Putamen (tissue), 1 donor: ENCODE data around the gene FBXW8.

Experiments
- DNase-seq: peaks from one replicate; pipeline ENCODE4 v3.0.0-alpha.2; 2016; ENCODE audit warnings: low spot score

FBXW8 gene

DNA sequence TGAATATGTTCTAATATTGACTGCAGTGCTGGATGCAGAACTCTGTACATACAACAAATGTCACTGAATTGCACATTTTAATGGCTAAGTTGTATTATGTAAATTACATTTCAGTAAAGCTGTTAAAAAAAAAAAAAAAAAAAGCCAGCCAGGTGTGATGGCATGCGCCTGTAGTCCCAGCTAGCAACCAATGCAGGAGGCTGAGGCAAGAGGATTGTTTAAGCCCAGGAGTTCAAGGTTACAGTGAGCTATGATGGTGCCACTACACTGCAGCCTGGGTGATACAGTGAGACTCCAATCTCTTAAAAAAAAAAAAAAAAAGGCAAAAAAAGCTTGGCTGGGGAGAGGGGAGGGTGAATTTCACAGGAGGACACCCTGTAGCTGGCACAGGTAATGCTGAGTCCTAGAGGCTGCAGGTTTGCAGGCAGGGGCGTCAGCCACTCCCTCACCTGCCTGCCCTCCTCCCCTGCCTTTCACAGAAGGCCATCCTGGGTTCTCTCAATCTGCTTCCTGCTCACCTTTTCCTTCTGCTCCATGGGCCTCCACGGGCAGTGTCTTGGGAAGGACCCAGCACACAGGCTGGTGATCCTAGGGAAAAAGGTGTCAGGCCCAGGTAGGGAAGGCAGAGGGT lies 147.8 kb downstream of the FBXW8 start:
- DNase-seq: no peak

- DNase-seq: no peak
These were observed 148.4 kb downstream of the FBXW8 start for GRCh38 chr12:117059156-117059555.

GRCh38 chr12:117060246-117060928 lies 149.6 kb downstream of the FBXW8 start:
- DNase-seq: no peak

- no peak for DNase-seq
These were observed 150.2 kb downstream of the FBXW8 start for GRCh38 chr12:117060929-117061305.

- no peak for DNase-seq
These were observed 150.9 kb downstream of the FBXW8 start for GRCh38 chr12:117061555-117062079.

DNA sequence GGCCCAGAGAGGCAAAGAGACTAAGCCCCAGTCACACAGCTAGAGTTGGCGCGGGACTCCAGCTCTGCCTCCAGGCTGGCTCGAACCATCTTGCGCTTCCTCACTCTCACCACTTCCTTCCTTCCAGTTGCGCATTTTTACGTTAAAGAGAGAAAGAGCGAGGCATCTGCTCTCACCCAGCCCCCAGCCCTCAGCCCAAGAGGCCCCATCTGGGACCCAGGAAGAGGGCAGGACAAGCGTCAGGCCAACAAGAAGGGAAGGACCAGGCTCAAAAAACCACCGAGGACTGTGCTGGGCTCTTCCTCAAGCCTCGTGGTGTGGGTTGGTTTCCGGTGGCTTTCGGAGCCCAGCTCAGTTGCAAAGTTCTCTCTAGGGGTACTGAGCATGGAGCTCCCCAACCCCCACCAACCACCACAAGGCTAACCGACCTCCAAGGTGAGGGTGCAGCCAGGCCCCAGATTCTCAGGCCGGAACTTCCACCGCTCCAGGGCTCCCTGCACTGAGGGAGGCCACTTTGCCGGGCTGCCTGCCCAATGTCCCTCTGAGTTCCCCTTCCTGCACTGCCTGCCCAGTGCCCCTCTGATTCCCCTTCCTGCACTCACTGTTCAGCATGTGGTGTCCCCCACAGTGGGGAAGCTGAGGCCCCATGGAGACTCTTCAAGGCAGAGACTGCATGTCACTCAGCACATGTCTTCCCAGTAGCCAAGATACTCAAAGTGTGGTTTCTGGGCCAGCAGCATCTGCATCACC lies 152.6 kb downstream of the FBXW8 start:
- DNase-seq: peak; percentile 37

DNA sequence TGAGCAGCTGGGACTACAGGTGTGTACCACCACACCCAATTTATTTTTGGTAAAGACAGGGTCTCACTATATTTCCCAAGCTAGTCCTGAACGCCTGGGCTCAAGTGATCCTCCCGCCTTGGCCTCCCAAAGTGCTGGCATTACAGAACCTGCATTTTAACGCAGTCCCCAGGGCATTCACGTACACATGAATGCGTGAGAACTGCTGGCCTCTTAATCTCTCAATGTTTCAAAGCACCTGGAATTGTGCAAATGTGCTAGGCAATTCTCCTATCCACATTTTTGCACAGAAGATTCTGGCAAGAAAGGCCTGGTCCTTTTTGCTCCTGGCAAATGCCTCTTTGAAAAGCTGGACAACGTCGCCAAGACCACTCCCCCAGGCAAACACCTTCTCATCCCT lies 153.3 kb downstream of the FBXW8 start:
- DNase-seq: no peak

- no peak for DNase-seq
These were observed 153.8 kb downstream of the FBXW8 start for GRCh38 chr12:117064596-117064995.

GRCh38 chr12:117067016-117067415 lies 156.3 kb downstream of the FBXW8 start:
- no peak for DNase-seq

GRCh38 chr12:117067638-117068037 lies 156.9 kb downstream of the FBXW8 start:
- no peak for DNase-seq

- no peak for DNase-seq
These were observed 157.7 kb downstream of the FBXW8 start for GRCh38 chr12:117068492-117068891.

GRCh38 chr12:117069101-117069797 lies 158.5 kb downstream of the FBXW8 start:
- DNase-seq: no peak

DNA sequence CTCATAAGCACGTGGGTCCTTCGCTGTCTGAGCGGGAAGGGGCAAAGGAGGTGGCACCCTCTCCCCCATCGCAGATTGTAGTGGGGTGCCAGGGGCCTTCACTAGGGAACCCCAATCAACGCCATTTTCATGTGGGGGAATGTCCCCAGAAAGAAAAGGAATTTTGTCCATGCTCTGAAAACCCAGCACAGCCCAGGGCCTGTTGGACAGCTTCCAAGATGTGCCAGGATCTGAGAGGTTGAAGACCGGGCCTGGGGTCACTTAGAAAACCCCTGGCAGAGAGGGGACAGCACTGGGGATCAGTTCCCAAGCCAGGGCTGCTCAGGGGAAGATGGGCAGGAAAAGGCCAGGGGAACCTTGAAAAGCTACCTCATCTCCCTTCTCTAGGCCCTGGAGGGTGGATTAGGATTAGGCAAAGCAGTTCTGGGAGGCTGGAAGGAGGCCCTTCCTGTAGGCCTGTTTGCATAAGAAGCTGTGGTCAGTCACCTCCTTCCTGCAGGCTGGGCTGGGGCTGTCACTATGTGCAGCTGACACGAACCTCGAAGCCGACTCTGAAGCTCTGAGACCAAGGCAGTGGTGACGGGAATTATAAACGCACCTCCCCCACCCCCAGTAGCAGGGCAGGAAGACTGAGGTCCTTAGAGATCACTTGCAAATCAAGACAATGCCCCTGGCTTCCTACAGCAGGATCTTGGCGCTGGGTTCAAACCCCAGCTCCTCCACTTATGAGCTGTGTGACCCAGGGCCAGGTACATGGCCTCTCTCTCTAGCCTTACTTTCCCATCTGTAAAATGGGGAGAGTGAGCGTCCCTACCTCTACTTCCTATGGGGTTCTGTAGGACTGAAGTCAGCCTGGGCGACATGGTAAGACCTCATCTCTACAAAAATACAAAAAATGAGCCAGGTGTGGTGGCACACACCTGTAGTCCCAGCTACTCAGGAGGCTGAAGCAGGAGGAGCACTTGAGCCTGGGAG lies 159.5 kb downstream of the FBXW8 start:
- no peak for DNase-seq

DNA sequence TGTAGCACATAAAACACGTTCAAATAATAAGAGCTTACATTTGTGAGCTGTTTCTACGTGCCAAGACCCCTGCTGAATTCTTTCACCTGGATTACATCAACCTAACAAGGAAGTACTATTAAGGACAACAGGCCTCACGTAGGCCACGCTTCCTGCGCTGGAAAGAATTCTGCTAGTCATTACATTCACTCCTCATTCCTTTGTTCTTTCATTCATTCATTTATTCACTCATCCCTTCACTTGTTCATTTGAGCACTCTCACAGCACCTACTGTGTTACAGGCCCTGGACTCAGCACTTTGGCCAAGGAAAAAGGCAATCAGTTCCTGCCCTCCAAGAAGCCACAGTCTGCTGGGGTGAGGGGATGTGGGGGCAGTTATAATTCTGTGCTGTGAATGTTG lies 160.3 kb downstream of the FBXW8 start:
- no peak for DNase-seq

- DNase-seq: no peak
These were observed 161.4 kb downstream of the FBXW8 start for GRCh38 chr12:117072106-117072505.

DNA sequence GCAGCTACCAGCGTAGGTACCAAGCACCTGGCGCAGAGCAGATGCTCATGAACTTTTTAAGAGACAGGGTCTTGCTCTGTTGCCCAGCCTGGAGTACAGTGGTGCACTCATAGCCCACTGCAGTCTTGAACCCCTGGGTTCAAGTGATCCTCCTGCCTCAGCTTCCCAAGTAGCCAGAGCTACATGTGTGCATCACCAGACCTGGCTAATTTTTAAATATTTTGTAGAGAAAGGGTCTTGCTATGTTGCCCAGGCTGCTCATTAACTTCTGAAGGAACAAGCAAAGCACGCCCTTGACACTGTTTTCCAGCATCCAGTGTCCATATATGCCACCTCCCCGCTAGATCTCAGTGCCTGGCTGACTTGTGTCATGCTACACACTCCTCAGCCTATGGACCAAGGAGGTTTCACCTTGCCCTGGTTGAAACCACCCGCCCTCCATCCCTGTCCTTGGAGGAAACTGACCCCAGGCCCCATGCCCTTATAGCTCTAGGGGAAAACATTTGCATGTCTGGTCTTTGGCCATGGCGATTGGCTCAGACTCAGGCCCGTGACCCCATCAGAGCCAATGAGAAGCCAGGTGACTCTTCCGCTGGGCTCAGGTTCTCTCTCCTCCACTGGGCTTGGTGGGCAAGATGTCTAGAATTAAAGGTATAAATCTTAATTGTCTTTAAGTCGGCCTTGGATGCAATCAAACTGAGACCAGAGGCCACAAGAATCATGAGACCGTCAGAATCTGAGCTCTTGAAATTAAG lies 162.2 kb downstream of the FBXW8 start:
- no peak for DNase-seq

- DNase-seq: no peak
These were observed 162.9 kb downstream of the FBXW8 start for GRCh38 chr12:117073611-117074010.

DNA sequence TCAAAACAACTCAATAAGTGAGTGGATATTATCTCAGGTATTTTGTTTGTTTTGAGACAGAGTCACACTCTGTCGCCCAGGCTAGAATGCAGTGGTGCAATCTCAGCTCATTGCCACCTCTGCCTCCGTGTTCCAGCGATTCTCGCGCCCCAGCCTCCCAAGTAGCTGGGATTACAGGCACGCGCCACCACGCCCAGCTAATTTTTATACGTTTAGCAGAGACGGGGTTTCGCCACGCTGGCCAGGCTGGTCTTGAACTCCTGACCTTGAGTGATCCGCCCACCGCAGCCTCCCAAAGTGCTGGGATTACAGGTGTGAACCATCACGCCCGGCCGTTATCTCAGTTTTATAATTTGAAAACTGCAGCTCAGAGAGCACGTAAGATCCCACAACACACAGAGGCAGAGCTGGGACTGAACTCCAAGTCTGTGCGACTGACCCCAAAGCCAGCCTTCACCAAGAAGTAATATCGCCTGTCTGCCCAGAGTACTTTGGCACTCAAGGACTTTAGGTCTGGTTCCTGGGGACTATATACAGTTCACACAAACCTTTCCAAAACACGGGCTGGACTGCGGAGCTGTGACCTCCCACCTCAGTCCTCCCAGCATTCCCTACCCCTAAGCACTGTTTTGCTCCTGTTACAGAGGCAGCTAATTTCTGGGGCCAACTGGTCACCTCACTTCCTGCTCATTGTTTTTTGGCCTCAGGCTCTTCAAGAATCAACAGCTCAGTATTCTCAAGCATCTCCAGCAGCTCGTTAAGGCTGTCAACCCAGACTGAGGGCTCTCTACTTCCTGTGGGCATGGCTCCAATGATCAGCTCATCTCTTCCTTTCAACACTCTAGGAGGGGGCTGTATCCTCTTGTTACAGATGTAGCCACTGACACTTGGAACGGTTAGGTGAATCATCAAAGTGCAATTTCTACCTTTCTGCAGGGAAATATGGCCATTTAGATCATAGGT lies 165.9 kb downstream of the FBXW8 start:
- DNase-seq: no peak

DNA sequence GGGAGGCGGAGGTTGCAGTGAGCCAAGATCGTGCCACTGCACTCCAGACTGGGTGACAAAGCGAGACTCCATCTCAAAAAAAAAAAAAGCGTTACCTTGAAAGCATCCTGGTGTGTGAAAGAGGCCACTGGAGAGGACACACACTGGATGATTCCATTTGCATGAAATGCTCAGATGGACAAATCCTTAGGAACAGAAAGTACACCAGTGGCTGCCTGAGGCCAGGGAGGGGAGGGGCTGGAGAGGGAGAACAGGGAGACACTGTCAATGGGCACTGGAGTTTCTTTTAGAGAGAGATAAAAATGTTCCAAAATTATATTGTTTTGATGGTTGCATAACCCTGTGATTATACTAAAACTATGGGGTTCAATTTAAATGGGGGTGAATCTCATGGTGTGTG lies 168.7 kb downstream of the FBXW8 start:
- no peak for DNase-seq
